AG04449 (cell line): ENCODE measurements around the gene PTX4.

Experiments
- CTCF ChIA-PET: fragments of 350-600 bp; formaldehyde crosslinking; extraction: SDS; loops from one replicate; lab custom pipeline; 2021; ENCODE audit warnings: antibody characterized with exemption; lab: Yijun Ruan, JAX
- POLR2A ChIA-PET: fragments of 400-600, 350-600 bp; formaldehyde crosslinking; extraction: SDS; loops from one replicate; lab custom pipeline; 2020; ENCODE audit warnings: antibody characterized with exemption, inconsistent platforms; lab: Yijun Ruan, JAX
- DNase-seq: peaks from one replicate; pipeline ENCODE4 v3.0.0-alpha.2; 2010; ENCODE audit warnings: low read depth, low spot score
- H3K4me3 ChIP-seq: 2 replicates; pipeline ENCODE4 v1.5.1; 2011; ENCODE audit warnings: low read depth, mild to moderate bottlenecking, control low read depth, low read length
- TF ChIP-seq, protein P1 (sequence below): IDR thresholded peaks from one replicate; pipeline ENCODE4 v1.5.1; 2011; ENCODE audit warnings: mild to moderate bottlenecking, moderate library complexity, low read length, control low read depth, inconsistent platforms; ENCODE audit not compliant: insufficient read depth; ENCODE audit errors: missing control alignments

PTX4 gene

DNA sequence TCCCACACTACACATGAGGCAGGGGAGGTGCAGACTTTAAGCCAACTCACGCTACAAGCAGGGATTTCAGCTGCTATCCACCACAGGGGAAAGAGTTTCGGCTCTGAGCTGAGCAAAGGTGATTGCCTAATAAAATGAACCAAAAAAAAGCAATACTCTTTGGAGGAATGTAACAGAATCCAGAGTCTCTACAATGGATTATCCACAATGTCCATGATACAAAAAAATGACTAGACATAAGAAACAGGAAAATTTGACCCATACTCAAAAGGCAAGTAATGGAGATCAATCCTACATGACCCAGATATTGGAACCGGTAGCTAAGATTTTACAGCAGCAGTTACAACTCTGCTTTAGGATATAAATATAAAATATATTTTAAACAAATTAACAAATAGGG lies 25.8 kb upstream of the PTX4 start:
- ChIA-PET POLR2A (no interaction called here), CTCF (interaction anchor here (0.9 to 1.6 kb wide), 2 partner anchors 9 to 191 kb away, joined by 4 read pairs; partner anchors contain the start of gene MAPK8IP3)
- no peak for DNase-seq
- no peak overlapping the region for H3K4me3 ChIP-seq
- TF ChIP-seq, protein P1, sequence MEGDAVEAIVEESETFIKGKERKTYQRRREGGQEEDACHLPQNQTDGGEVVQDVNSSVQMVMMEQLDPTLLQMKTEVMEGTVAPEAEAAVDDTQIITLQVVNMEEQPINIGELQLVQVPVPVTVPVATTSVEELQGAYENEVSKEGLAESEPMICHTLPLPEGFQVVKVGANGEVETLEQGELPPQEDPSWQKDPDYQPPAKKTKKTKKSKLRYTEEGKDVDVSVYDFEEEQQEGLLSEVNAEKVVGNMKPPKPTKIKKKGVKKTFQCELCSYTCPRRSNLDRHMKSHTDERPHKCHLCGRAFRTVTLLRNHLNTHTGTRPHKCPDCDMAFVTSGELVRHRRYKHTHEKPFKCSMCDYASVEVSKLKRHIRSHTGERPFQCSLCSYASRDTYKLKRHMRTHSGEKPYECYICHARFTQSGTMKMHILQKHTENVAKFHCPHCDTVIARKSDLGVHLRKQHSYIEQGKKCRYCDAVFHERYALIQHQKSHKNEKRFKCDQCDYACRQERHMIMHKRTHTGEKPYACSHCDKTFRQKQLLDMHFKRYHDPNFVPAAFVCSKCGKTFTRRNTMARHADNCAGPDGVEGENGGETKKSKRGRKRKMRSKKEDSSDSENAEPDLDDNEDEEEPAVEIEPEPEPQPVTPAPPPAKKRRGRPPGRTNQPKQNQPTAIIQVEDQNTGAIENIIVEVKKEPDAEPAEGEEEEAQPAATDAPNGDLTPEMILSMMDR, result no peak

DNA sequence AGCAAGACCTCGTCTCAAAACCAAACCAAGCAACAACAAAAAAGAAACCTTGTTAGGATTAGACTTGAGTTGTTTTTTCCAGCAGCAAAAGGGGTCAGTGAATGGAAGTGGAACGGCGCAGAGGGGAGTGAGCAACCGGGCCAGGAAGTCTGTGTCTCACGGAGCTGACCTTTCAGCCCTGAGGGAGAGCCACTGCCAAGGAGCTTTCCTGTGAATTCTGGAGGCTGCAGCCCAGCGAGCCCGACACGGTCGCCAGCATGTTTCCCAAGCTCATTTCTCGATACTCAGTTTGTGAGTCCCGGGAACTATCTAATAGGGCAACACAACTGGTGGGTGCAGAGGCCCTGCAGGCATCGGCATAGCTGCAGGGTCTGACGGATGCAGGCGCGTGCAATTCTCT lies 24.0 kb upstream of the PTX4 start:
- TF ChIP-seq, protein P1, result no peak
- H3K4me3 ChIP-seq, result no peak overlapping the region
- no peak for DNase-seq
- POLR2A ChIA-PET, result interaction anchor here (1.3 kb wide), 1 partner anchor 21 kb away, joined by 3 read pairs; the partner anchor contains the start of gene TMEM204
- CTCF ChIA-PET, result interaction anchor here (1.3 kb wide), 1 partner anchor 96 kb away, joined by 3 read pairs; no protein-coding TSS in a partner anchor

DNA sequence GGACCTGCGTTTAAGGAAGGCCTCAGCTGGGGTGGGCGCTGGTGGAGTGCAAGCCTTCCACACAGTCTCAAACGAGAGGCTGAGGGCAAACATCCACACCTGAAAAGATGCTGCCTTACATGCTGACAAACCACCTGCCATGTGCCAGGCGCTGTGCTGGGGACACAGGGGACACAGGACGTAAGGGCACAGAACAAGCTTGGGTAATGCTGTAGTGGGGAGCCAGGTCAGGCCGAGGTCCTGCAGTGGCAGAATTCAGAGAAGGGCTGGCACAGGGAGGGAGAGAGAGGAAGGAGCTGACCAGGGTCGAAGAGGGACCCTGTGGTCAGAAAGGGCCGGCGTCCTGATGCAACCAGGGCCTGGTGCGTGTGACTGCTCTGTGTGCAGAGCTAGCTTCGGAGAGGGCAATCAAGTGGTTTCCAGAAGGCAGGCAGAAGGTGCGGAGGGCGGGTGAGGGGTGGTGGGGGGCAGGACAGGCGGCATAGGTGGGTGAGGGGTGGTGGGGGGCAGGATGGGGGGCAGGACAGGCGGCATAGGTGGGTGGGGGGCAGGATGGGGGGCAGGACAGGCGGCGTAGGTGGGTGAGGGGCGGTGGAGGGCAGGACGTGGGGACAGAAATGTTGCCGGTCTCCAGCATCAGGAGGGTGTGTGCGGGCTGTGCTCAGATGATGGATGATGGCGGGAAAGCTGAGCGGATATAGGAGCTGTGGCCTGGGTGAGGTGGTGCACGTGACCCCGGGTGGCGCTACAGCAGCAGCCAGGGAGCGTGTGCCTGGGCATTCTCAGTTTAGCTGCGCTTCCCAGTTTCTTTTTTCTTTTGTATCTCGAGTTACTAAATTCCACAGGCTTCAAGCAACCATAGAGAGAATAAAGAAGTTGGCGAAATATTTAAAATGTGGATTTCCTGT lies 23.2 kb upstream of the PTX4 start:
- ChIA-PET POLR2A (interaction anchor here (0.6 to 1.3 kb wide), 2 partner anchors 21 to 458 kb away, joined by 3 read pairs; partner anchors contain the start of gene TMEM204), CTCF (interaction anchor here (1.3 kb wide), 1 partner anchor 97 kb away, joined by 3 read pairs; no protein-coding TSS in a partner anchor)
- DNase-seq, result no peak
- H3K4me3 ChIP-seq, result no peak overlapping the region
- TF ChIP-seq, protein P1, result no peak

DNA sequence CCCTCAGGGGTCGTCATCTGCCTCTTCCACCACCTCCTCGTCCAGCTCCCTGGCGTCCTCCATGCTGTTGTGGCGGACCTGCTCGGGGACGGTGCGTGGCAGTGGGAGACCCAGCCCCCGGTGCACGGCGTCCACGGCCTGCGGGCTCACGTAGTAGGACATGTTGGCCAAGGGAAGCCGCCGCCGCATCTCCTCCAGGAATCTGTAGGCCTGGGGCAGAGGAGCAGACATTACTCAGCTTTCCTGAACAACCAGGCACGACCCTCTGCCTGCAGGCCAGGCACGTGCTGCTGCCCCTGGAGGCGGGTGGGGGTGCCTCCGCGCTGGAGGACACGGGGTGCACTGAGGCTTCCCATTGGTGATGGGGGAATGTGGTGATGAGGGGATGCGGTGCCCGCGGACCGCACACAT lies 22.2 kb upstream of the PTX4 start:
- TF ChIP-seq, protein P1, result no peak
- ChIA-PET POLR2A (no interaction called here), CTCF (no interaction called here)
- no peak overlapping the region for H3K4me3 ChIP-seq
- no peak for DNase-seq

DNA sequence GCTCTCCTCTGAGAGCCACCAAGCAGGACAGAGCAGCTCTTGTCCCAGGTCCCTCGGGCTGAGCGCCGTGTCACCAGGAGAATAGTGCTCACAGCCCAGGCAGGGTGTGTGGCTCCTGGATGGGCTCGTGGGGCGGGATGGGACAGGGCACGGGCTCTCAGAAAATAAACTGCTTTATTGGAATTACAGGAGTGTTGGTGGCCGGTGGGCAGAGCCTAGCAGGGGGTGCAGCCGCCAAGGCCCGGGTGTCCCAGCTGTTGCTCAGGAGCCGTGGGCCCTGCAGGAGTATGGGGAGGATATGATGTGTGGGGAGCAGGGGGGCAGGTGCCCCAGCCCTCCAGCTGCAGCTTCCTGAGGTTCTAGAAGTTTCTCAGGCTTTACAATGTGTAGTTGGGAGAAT lies 21.5 kb upstream of the PTX4 start:
- POLR2A ChIA-PET, result no interaction called here
- CTCF ChIA-PET, result no interaction called here
- TF ChIP-seq, protein P1, result no peak
- no peak overlapping the region for H3K4me3 ChIP-seq
- DNase-seq, result no peak
